IPS DF 6.9 (cell line): ENCODE measurements around the gene MRTFA.

Experiments used
- DNase-seq: peaks from one replicate; pipeline ENCODE4 v3.0.0-alpha.2; 2013; ENCODE audit warnings: low read depth, low spot score
- H3K27ac ChIP-seq: one replicate; pipeline ENCODE4 v1.5.1; 2013; ENCODE audit warnings: low read length, control low read depth
- H3K27me3 ChIP-seq: 2 replicates; pipeline ENCODE4 v1.6.1; 2013; ENCODE audit warnings: mild to moderate bottlenecking, low read length; ENCODE audit not compliant: control insufficient read depth, insufficient read depth
- H3K36me3 ChIP-seq: 2 replicates; pipeline ENCODE4 v1.6.1; 2013; ENCODE audit warnings: low read length; ENCODE audit not compliant: control insufficient read depth, insufficient read depth
- H3K4me1 ChIP-seq: 2 replicates; pipeline ENCODE4 v1.6.1; 2013; ENCODE audit warnings: low read length; ENCODE audit not compliant: control insufficient read depth, insufficient read depth
- H3K4me3 ChIP-seq: 2 replicates; pipeline ENCODE4 v1.5.1; 2013; ENCODE audit warnings: mild to moderate bottlenecking, low read length
- H3K9me3 ChIP-seq: 2 replicates; pipeline ENCODE4 v1.6.1; 2013; ENCODE audit warnings: low read length, inconsistent platforms; ENCODE audit not compliant: control insufficient read depth, insufficient read depth
- WGBS: extraction: QIAGEN DNeasy Blood & Tissue Kit; methylation state at CpG from one replicate; pipeline ENCODE4 v1.1.7; 2013; ENCODE audit warnings: mixed read lengths, missing lambda C conversion rate; ENCODE audit not compliant: insufficient read length, insufficient coverage; 5-methylcytosine and 5-hydroxymethylcytosine counted together

The MRTFA gene

DNA sequence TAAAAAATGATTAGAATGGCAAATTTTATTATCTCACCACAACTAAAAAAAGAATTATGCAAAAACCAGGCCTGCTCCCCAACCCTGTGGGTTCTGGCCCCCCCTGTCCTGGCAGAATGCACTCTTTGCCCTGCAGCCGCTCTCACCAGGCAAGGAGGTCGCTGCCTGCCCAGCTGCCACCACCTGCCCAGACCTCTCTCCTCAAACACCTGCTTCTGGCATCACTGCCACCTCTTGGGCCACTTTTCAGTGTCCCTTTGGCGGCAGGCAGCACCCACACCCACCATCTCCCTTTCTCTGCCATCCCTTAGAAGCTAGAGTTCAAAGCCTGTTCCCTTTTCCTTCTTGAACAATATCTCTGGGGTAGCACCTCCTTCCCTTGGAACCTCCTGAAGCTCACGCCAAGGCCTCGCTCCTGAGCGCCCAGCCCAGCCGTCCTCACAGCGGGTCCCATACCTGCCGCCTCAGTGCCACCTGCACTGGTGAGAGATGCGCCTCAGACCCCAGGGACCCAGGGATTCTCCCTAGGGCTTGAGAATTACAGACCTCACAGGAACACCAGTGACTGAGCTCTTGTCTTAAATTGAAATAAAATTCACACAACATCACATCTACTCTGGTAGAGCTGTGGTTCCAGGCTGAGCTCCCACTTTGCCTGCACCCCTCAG lies 221.5 kb downstream of the MRTFA start:
- DNase-seq = no peak
- no peaks in the 10 kb centered on the region for H3K9me3 ChIP-seq
- H3K4me1 ChIP-seq = no peaks in the 10 kb centered on the region; the same call in 1 of the 2 replicates
- H3K4me3 ChIP-seq = no peak overlapping the region
- no CpG with 5 or more reads among the region's 10 CpGs for WGBS
- H3K36me3 ChIP-seq = peaks cover 30% of the 10 kb centered on the region
- H3K27ac ChIP-seq = no peak overlapping the region
- H3K27me3 ChIP-seq = no peaks in the 10 kb centered on the region

DNA sequence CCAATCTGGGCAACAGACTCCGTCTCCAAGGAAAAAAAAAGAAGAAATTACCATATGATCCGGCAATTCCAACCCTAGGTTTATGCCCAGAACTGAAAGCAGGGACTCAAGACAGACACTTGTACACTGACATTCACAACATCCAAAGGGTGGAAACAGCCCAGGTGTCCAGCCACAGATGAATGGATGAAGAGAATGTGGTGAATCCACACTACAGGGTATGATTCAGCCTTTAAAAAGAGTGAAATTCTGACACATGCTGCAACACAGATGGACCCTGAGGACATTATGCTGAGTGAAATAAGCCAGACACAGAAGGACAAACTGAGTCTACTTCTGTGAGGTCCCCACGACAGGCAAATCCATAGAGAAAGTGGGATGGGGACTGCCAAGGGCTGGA lies 222.2 kb downstream of the MRTFA start:
- no peak overlapping the region for H3K27ac ChIP-seq
- H3K9me3 ChIP-seq = no peaks in the 10 kb centered on the region
- H3K27me3 ChIP-seq = no peaks in the 10 kb centered on the region
- peaks cover 32% of the 10 kb centered on the region for H3K36me3 ChIP-seq
- no peak for DNase-seq
- H3K4me1 ChIP-seq = no peaks in the 10 kb centered on the region; the same call in 1 of the 2 replicates
- no CpG with 5 or more reads among the region's 3 CpGs for WGBS
- H3K4me3 ChIP-seq = no peak overlapping the region

DNA sequence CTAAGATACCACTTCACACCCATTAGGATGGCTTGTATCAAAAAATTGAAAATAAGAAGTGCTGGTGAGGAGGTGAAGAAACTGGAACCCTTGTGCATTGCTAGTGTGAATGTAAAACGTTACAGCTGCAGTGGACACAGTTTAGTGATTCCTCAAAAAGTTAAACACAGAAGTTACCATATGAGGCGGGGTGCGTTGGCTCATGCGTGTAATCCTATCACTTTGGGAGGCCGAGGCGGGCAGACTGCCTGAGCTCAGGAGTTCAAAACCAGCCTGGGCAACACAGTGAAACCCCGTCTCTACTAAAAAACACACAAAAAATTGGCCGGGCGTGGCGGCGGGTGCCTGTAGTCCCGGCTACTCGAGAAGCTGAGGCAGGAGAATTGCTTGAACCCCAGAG lies 222.6 kb downstream of the MRTFA start:
- no CpG with 5 or more reads among the region's 13 CpGs for WGBS
- Histone ChIP-seq H3K36me3 (peaks cover 32% of the 10 kb centered on the region), H3K27me3 (no peaks in the 10 kb centered on the region), H3K4me1 (no peaks in the 10 kb centered on the region; the same call in 1 of the 2 replicates), H3K27ac (no peak overlapping the region), H3K4me3 (no peak overlapping the region), H3K9me3 (no peaks in the 10 kb centered on the region)
- no peak for DNase-seq

DNA sequence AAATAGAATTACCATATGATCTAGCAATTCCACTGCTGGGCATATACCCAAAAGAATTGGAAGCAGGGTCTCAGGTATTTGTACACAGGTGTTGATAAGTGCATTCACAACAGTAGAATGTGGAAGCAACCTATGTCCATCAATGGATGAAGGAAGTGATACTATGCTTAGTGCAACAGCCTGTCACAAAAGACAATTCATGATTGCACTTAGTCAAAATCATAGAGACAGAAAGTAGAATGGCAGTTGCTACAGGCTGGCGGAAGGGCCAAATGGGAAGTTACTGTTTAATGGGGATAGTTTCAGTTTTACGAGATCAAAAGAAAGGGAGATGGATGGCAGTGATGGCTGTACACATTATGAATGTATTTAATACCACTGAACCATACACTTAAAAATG lies 224.1 kb downstream of the MRTFA start:
- H3K4me3 ChIP-seq = no peak overlapping the region
- H3K4me1 ChIP-seq = no peaks in the 10 kb centered on the region
- no CpG with 5 or more reads among the region's 2 CpGs for WGBS
- no peak for DNase-seq
- no peaks in the 10 kb centered on the region for H3K9me3 ChIP-seq
- no peaks in the 10 kb centered on the region for H3K27me3 ChIP-seq
- no peak overlapping the region for H3K27ac ChIP-seq
- peaks cover 42% of the 10 kb centered on the region for H3K36me3 ChIP-seq

DNA sequence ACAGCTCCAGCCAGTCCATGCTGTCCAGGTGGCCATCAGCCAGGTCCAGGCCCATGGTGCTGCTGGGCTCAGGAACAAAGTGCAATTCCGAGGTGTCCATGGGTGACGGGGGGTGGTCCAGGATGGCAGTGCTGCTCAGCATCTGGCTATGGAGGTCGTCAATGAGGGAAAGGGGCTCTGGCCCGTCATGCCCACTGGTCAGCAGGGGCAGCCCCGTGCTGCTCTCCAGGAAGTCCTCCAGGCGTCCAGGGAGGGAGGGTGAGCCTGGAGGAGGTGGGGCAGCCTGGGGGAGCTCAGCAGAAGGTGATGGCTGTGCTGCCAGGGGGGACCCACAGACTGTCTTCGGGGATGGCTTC lies 225.0 kb downstream of the MRTFA start:
- no peaks in the 10 kb centered on the region for H3K9me3 ChIP-seq
- peaks cover 46% of the 10 kb centered on the region for H3K36me3 ChIP-seq
- DNase-seq = no peak
- no peak overlapping the region for H3K4me3 ChIP-seq
- H3K27me3 ChIP-seq = no peaks in the 10 kb centered on the region
- no CpG with 5 or more reads among the region's 7 CpGs for WGBS
- no peaks in the 10 kb centered on the region for H3K4me1 ChIP-seq
- H3K27ac ChIP-seq = no peak overlapping the region

DNA sequence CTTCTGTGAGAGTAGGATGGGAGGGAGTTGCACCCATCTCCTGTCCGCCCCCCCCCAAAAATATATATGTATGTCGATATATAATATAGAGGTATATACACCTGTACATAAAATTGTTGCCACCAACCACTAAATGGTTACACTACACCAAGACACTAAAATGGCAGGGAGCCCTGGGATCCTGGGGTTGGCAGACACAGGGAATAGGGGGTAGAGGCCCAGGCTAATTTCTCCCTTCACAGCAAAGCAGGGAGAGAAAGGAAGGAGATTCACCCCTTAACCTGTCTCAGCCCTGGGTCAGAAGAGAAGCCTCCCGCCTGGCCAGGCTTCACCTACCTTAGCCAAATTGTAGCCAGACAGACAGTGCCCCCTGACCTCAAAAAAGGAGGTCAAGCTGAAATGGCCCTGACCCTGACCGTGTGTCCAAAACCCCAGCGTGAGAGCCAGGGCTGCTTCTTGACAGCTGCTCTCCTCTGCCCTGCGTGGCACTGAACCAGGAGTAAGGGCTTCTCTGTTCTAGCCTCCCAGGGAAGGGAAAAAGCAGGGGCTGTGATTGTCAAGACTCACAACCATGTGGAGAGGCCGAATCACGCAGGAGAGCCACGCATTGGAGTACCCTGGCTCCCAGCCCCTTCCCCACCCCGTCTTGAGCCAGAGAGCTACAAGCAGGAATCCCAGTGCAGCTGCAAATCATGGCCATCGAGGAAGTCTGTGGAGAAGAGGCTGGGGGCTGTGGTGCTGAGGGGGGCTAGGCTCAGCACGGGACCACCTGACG lies 225.6 kb downstream of the MRTFA start:
- WGBS = no CpG with 5 or more reads among the region's 13 CpGs
- peaks cover 46% of the 10 kb centered on the region for H3K36me3 ChIP-seq
- H3K4me3 ChIP-seq = no peak overlapping the region
- no peaks in the 10 kb centered on the region for H3K4me1 ChIP-seq
- no peaks in the 10 kb centered on the region for H3K9me3 ChIP-seq
- no peaks in the 10 kb centered on the region for H3K27me3 ChIP-seq
- no peak overlapping the region for H3K27ac ChIP-seq
- DNase-seq = no peak

DNA sequence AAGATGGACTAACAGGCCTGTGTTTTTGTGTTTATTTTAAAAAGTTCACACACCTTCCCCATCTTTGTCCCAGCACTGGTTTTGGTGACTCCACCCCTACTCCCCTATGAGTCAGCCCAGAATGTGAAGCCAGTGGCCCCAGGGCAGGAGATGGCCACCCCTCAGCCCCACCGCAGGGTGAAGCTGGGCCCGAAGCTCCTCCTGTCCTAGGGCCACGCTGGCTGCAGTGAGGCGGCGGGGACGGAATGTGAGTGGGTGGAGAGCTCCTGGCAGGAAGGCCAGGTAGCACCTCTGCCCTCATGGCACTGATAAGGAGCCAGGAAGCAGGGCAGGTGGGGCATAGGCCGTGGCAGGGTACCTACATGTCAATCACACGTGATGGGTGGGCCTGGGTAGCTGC lies 226.2 kb downstream of the MRTFA start:
- no peak for DNase-seq
- Histone ChIP-seq H3K9me3 (no peaks in the 10 kb centered on the region), H3K27me3 (no peaks in the 10 kb centered on the region), H3K4me3 (no peak overlapping the region), H3K36me3 (peaks cover 46% of the 10 kb centered on the region), H3K27ac (no peak overlapping the region), H3K4me1 (no peaks in the 10 kb centered on the region)
- no CpG with 5 or more reads among the region's 8 CpGs for WGBS

DNA sequence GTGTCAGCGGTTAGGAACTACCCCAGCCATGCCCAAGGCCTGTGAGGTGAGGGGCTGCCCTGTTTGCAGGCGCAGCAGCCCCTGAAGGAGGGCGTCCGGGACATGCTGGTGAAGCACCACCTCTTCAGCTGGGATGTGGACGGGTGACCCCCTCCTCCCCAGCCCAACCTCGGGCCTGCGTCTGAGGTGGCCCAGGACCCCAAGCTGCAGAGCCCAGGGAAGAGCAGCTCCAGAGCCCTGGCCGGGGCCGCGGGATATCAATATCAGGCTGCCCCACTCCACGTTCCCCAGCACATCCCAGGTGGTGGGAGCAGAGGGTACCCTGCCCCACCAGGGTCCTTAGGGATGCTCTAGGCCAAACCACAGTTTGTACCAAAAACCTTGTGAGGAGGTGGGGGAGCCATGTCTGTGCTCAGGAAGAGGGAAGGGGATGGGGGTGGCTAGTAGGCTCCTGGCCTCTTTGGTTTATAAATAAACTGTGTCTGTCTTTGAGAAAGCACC lies 226.9 kb downstream of the MRTFA start:
- DNase-seq = no peak
- H3K36me3 ChIP-seq = peaks cover 51% of the 10 kb centered on the region
- no peak overlapping the region for H3K4me3 ChIP-seq
- H3K27me3 ChIP-seq = no peaks in the 10 kb centered on the region
- no peaks in the 10 kb centered on the region for H3K9me3 ChIP-seq
- WGBS = no CpG with 5 or more reads among the region's 11 CpGs
- no peak overlapping the region for H3K27ac ChIP-seq
- H3K4me1 ChIP-seq = no peaks in the 10 kb centered on the region

DNA sequence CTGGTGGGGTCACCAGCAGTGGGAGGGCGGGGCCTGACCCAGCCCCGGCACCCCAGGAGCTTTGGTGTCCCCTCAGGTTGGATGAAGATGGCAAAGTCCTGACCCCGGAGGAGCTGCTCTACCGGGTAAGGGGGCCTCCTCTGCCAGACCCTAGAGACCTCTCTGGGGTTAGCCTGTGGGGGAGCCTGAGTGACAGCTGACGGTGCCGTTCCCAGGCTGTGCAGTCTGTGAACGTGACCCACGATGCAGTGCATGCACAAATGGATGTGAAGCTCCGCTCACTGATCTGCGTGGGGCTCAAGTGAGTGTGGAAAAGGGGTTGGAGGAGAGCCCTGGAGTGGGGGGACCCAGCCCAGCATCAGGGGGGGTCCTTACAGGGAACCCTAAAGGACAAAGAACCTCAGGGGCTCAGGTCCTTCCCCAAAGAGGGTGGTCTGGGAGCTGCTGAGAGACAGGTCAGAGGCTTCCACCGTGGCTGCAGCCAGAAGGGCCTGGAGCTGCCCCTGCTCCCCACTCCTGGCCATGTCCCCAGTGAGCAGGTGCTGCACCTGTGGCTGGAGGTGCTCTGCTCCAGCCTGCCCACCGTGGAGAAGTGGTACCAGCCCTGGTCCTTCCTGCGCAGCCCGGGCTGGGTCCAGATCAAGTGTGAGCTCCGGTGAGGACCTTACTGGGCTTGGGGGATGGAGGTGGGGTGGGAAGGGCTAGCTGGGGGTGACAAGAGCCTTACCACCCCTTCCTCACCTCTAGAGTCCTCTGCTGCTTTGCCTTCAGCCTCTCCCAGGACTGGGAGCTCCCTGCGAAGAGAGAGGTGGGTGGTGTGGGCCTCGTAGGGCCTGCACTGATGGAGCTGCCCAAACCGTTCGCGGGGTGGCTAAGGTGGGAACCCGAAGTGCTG lies 227.6 kb downstream of the MRTFA start:
- H3K36me3 ChIP-seq = peaks cover 51% of the 10 kb centered on the region
- WGBS = no CpG with 5 or more reads among the region's 21 CpGs

More for the DNA sequence above, 227.6 kb downstream of the MRTFA start:
- no peaks in the 10 kb centered on the region for H3K9me3 ChIP-seq
- no peaks in the 10 kb centered on the region; the same call in 1 of the 2 replicates for H3K4me1 ChIP-seq
- no peak overlapping the region for H3K27ac ChIP-seq
- no peak overlapping the region for H3K4me3 ChIP-seq
- DNase-seq = no peak
- no peaks in the 10 kb centered on the region for H3K27me3 ChIP-seq
